ENCODE results near the gene AGRP. TPM values are rescaled to one million over a fixed set of nuclear protein-coding genes. Genes with fewer than 3 reads are reported as not detected.

AGRP gene
- total and polyA plus RNA-seq, 2 of the 4 experiments (the other 2 are of a cell fraction) = not detected

GRCh38 chr16:67446968-67447507, 36.3 kb downstream of the AGRP start:
- Histone ChIP-seq H3K9me1 (ENCODE audit: insufficient read depth, low read length) (peaks cover 3% of the 10 kb centered on the region; the same call in 1 of the 2 replicates), H4K8ac (ENCODE audit: low read depth in 2 of 2, low read length in 2 of 2) (peak overlapping the region in 1 of 2 experiments; percentile 43; a peak in 1 of 4 replicates), H2AK9ac (replicated peaks; ENCODE audit: low read depth, low read length, poor library complexity) (peak overlapping the region; percentile 19), H3K27me3 (ENCODE audit: control insufficient read depth, insufficient read depth, low read length) (no peaks in the 10 kb centered on the region), H3K18ac (ENCODE audit: low read depth, low read length) (peak overlapping the region; percentile 65; the same call in 1 of the 2 replicates), H2AFZ (replicated peaks; ENCODE audit: low read length, poor library complexity) (no peak overlapping the region), H2AK5ac (ENCODE audit: low read depth, low read length) (no peak overlapping the region), H3K79me1 (ENCODE audit: low read depth in 1 of 2, low read length in 2 of 2) (peaks cover 5 to 58% of the 10 kb centered on the region in 2 experiments; a peak in 3 of 4 replicates), H3K4me1 (ENCODE audit: control insufficient read depth, insufficient read depth, low read length) (peaks cover 40% of the 10 kb centered on the region), H3K4me2 (ENCODE audit: low read depth, low read length) (no peak overlapping the region; the same call in 1 of the 2 replicates), H4K20me1 (ENCODE audit: insufficient read depth, low read length) (peaks cover 50% of the 10 kb centered on the region), H2BK15ac (ENCODE audit: low read depth, low read length) (no peak overlapping the region), H3K9ac (ENCODE audit: low read depth, low read length) (peak overlapping the region; percentile 44; the same call in 1 of the 2 replicates), H3K27ac (ENCODE audit: insufficient read depth, low read length) (peak overlapping the region; percentile 85; the same call in 1 of the 2 replicates), H2BK20ac (ENCODE audit: low read depth, low read length) (no peak overlapping the region), H2BK5ac (ENCODE audit: low read depth, low read length, poor library complexity, severe bottlenecking) (peak overlapping the region; percentile 14), H3K14ac (replicated peaks; ENCODE audit: low read depth, low read length) (no peak overlapping the region; the same call in 1 of the 2 replicates), H3K36me3 (ENCODE audit: control insufficient read depth, insufficient read depth, low read length) (peaks cover 14% of the 10 kb centered on the region; the same call in 1 of the 2 replicates), H3K9me3 (ENCODE audit: control insufficient read depth, insufficient read depth, low read length) (no peaks in the 10 kb centered on the region), H3K56ac (ENCODE audit: extremely low read depth, insufficient read depth, low read length) (no peak overlapping the region), H3K4me3 (ENCODE audit: insufficient read depth, low read depth, low read length) (no peak overlapping the region), H4K5ac (ENCODE audit: low read depth, low read length) (peak overlapping the region; percentile 41; the same call in 1 of the 2 replicates), H4K91ac (ENCODE audit: insufficient read depth, low read depth, low read length) (0 out of 2 replicates have a peak overlapping the region, but pooled peaks have one; percentile 14), H2BK120ac (ENCODE audit: low read depth, low read length) (no peak overlapping the region; the same call in 1 of the 2 replicates), H3K4ac (ENCODE audit: low read depth, low read length) (no peak overlapping the region), H3K23ac (ENCODE audit: low read depth, low read length) (peak overlapping the region; percentile 39; the same call in 1 of the 2 replicates)
- WGBS, 2 experiments (ENCODE audit: extremely low coverage in 2 of 2, insufficient read length in 1 of 2) = no CpG with 5 or more reads among the region's 8 CpGs
- DNase-seq (no peak), ATAC-seq (ENCODE audit: low read depth) (no peak; the same call in 1 of the 2 replicates)
- intact Hi-C loops (cut with micrococcal nuclease) (no loop called here), dilution Hi-C loops (cut with HindIII; ENCODE audit: low sequenced_read_pairs, unreplicated experiment) (no loop called here), in situ Hi-C loops (cut with MboI; ENCODE audit: low sequenced_read_pairs) (no loop called here)
- no TSS peak for BruUV-seq (replicated peaks)
- ChIA-PET CTCF (interaction anchor here (0.7 to 1.9 kb wide), 6 partner anchors 8 to 187 kb away, joined by 3 to 7 read pairs (median 4); no protein-coding TSS in a partner anchor), POLR2A (ENCODE audit: unreplicated experiment) (interaction anchor here (0.6 kb wide), 1 partner anchor 10 kb away, joined by 4 read pairs; no protein-coding TSS in a partner anchor)
- TF ChIP-seq CHD1 (IDR thresholded peaks at IDR 0.05; ENCODE audit: low read depth, low read length) (no peak), SMC3 (IDR thresholded peaks at IDR 0.05; ENCODE audit: low read depth, low read length) (no peak), RCOR1 (IDR thresholded peaks at IDR 0.05; ENCODE audit: insufficient replicate concordance, low read length) (no peak), FOS (IDR thresholded peaks at IDR 0.05; ENCODE audit: low read depth, low read length) (no peak), NFE2L2 (IDR thresholded peaks at IDR 0.05; ENCODE audit: low read depth, low read length) (no peak)
